ENCODE data around the gene WDR54. TPM values are rescaled to one million over a fixed set of nuclear protein-coding genes. Genes with fewer than 3 reads are reported as not detected.

The WDR54 gene
- total RNA-seq, 1 donor from 2014 or later, result 30.2 TPM

DNA sequence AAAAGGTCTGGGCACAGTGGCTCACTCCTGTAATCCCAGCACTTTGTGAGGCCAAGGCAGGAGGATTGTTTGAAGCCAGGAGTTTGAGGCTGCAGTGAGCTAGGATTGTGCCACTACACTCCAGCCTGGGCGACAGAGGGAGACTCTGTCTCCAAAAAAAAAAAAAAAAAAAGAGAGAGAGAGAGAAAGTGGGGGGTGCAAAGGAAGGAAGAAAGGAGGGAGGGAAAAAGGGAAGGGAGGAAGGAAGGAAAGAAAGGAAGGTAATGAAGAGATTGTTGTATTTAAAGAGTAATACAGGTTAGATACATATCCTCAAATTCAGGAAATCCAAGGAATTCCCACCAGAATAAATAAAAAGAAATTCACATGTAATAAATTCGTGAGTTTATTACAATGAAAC, 19.6 kb upstream of the WDR54 start:
- Mint-ChIP-seq H3K9me3 (ENCODE audit: low read depth) (no peaks in the 10 kb centered on the region), H3K4me3 (ENCODE audit: low read depth) (no peak overlapping the region), H3K27ac (no peak overlapping the region), H3K36me3 (ENCODE audit: insufficient read depth) (no peaks in the 10 kb centered on the region), H3K4me1 (ENCODE audit: low read depth) (no peaks in the 10 kb centered on the region), H3K27me3 (peaks cover 3% of the 10 kb centered on the region)
- no peak for DNase-seq (ENCODE audit: low spot score, unreplicated experiment)
- TF ChIP-seq CTCF (IDR thresholded peaks at IDR 0.05; ENCODE audit: unreplicated experiment), result no peak

GRCh38 chr2:74406035-74406434, 15.5 kb upstream of the WDR54 start:
- H3K36me3 Mint-ChIP-seq (ENCODE audit: insufficient read depth), result no peaks in the 10 kb centered on the region
- no peak for TF ChIP-seq CTCF (IDR thresholded peaks at IDR 0.05; ENCODE audit: unreplicated experiment)
- H3K27ac Mint-ChIP-seq, result no peak overlapping the region
- no peaks in the 10 kb centered on the region for H3K4me1 Mint-ChIP-seq (ENCODE audit: low read depth)
- peaks cover 12% of the 10 kb centered on the region for H3K27me3 Mint-ChIP-seq
- no peak overlapping the region for H3K4me3 Mint-ChIP-seq (ENCODE audit: low read depth)
- no peak for DNase-seq (ENCODE audit: low spot score, unreplicated experiment)
- H3K9me3 Mint-ChIP-seq (ENCODE audit: low read depth), result no peaks in the 10 kb centered on the region

- Mint-ChIP-seq H3K27me3 (peaks cover 12% of the 10 kb centered on the region), H3K4me1 (ENCODE audit: low read depth) (no peaks in the 10 kb centered on the region), H3K36me3 (ENCODE audit: insufficient read depth) (no peaks in the 10 kb centered on the region), H3K27ac (no peak overlapping the region), H3K4me3 (ENCODE audit: low read depth) (no peak overlapping the region), H3K9me3 (ENCODE audit: low read depth) (no peaks in the 10 kb centered on the region)
- no peak for TF ChIP-seq CTCF (IDR thresholded peaks at IDR 0.05; ENCODE audit: unreplicated experiment)
- no peak for DNase-seq (ENCODE audit: low spot score, unreplicated experiment)
These were observed 13.8 kb upstream of the WDR54 start for GRCh38 chr2:74407682-74408081.

GRCh38 chr2:74413001-74413698, 8.4 kb upstream of the WDR54 start:
- Mint-ChIP-seq H3K4me1 (ENCODE audit: low read depth) (no peaks in the 10 kb centered on the region), H3K27ac (no peak overlapping the region), H3K9me3 (ENCODE audit: low read depth) (no peaks in the 10 kb centered on the region), H3K27me3 (peaks cover 7% of the 10 kb centered on the region), H3K36me3 (ENCODE audit: insufficient read depth) (no peaks in the 10 kb centered on the region), H3K4me3 (ENCODE audit: low read depth) (no peak overlapping the region)
- TF ChIP-seq CTCF (IDR thresholded peaks at IDR 0.05; ENCODE audit: unreplicated experiment), result no peak
- no peak for DNase-seq (ENCODE audit: low spot score, unreplicated experiment)

- Mint-ChIP-seq H3K4me3 (ENCODE audit: low read depth) (no peak overlapping the region), H3K4me1 (ENCODE audit: low read depth) (no peaks in the 10 kb centered on the region), H3K9me3 (ENCODE audit: low read depth) (no peaks in the 10 kb centered on the region), H3K36me3 (ENCODE audit: insufficient read depth) (no peaks in the 10 kb centered on the region), H3K27me3 (peaks cover 3% of the 10 kb centered on the region), H3K27ac (no peak overlapping the region)
- no peak for TF ChIP-seq CTCF (IDR thresholded peaks at IDR 0.05; ENCODE audit: unreplicated experiment)
- DNase-seq (ENCODE audit: low spot score, unreplicated experiment), result no peak
These were observed 7.1 kb upstream of the WDR54 start for GRCh38 chr2:74414441-74414840.

All from progenitor cell of endocrine pancreas (in vitro differentiated cells).